HCT116 (cell line): Measurements from ENCODE around the gene DAP. TPM values are rescaled to one million over a fixed set of nuclear protein-coding genes. Genes with fewer than 3 reads are reported as not detected.

ENCODE experiments used
- ATAC-seq: fragments of 200-7000 bp; cut with Tn5 transposase; 2 replicates; pipeline ENCODE4 v1.9.1; 2020; ENCODE audit warnings: mild to moderate bottlenecking, moderate library complexity
- BruUV-seq: library from RNA; stranded (reverse); fragments of 400-500 nt; replicated peaks from 2 replicates; lab custom pipeline; 2021; lab: Mats Ljungman, UMichigan
- CTCF ChIA-PET: fragments of 300-600 bp; sonication (Branson Sonifier 250); formaldehyde crosslinking; loops from one replicate; lab custom pipeline; 2021; ENCODE audit warnings: antibody characterized with exemption; lab: Charles Lee
- POLR2A ChIA-PET: fragments of 300-600, 350-600 bp; sonication (Branson Sonifier 250); formaldehyde crosslinking; loops from one replicate; lab custom pipeline; 2021; ENCODE audit warnings: antibody characterized with exemption; lab: Charles Lee
- RAD21 ChIA-PET, 2 experiments: fragments of 300-600 bp; sonication (Branson Sonifier 250); formaldehyde crosslinking; loops; one replicate each; lab custom pipeline; 2023; ENCODE audit warnings: low total read pairs in 2 of 2; ENCODE audit not compliant: uncharacterized antibody in 2 of 2, unreplicated experiment in 2 of 2, low non-redundant PET in 1 of 2; lab: Charles Lee
- DNase-seq: peaks from one replicate; pipeline ENCODE4 v3.0.0-alpha.2; 2010; ENCODE audit warnings: low read depth, low spot score
- H2AFZ ChIP-seq: fragments of 200-600 bp; shearing (Covaris generic), sonication (generic); 2 replicates; pipeline ENCODE4 v1.6.1; 2017; ENCODE audit warnings: low read depth, mixed run types, mixed read lengths, antibody characterized with exemption, low read length; ENCODE audit not compliant: poor library complexity, severe bottlenecking
- H3K27ac ChIP-seq: 2 replicates; pipeline ENCODE4 v1.5.1; 2012; ENCODE audit warnings: low read depth, low read length
- H3K27me3 ChIP-seq: fragments of 200-600 bp; sonication (generic); 2 replicates; pipeline ENCODE4 v1.6.1; 2016; ENCODE audit warnings: mixed run types, low read length, mixed read lengths; ENCODE audit not compliant: insufficient read depth
- H3K36me3 ChIP-seq, 2 experiments: fragments of 200-500 bp in 1 of 2; fragments of 200-600 bp in 1 of 2; sonication (Bioruptor generic) in 1 of 2; sonication (generic) in 1 of 2; 2 replicates each; pipeline versions ENCODE4 v1.5.1 to v1.6.1; 2014 to 2016; ENCODE audit warnings: low read length in 2 of 2, inconsistent platforms in 1 of 2, mixed read lengths in 1 of 2, mixed run types in 1 of 2; ENCODE audit not compliant: insufficient read depth in 2 of 2, control insufficient read depth in 1 of 2
- H3K4me1 ChIP-seq, 2 experiments: fragments of 200-600 bp in 1 of 2; sonication (generic) in 1 of 2; 2 replicates each; pipeline versions ENCODE4 v1.5.1 to v1.6.1; 2012 to 2017; ENCODE audit warnings: low read length in 2 of 2, inconsistent platforms in 1 of 2, mild to moderate bottlenecking in 1 of 2, mixed read lengths in 1 of 2, mixed run types in 1 of 2, moderate library complexity in 1 of 2; ENCODE audit not compliant: insufficient read depth in 2 of 2, control insufficient read depth in 1 of 2
- H3K4me2 ChIP-seq: fragments of 200-600 bp; sonication (generic); 2 replicates; pipeline ENCODE4 v1.6.1; 2017; ENCODE audit warnings: mixed run types, low read length, mixed read lengths
- H3K4me3 ChIP-seq, 2 experiments: fragments of 200-600 bp in 1 of 2; sonication (generic) in 1 of 2; replicated peaks in 1 of 2; 2 replicates each; pipeline ENCODE4 v1.5.1; 2011 to 2016; ENCODE audit warnings: low read length in 2 of 2, control low read depth in 1 of 2, low read depth in 1 of 2, mild to moderate bottlenecking in 1 of 2, mixed read lengths in 1 of 2, mixed run types in 1 of 2
- H3K79me2 ChIP-seq: fragments of 200-600 bp; sonication (generic); 2 replicates; pipeline ENCODE4 v1.6.1; 2017; ENCODE audit warnings: mild to moderate bottlenecking, mixed run types, low read length, moderate library complexity, mixed read lengths; ENCODE audit not compliant: insufficient read depth
- H3K9ac ChIP-seq: fragments of 200-600 bp; sonication (generic); 2 replicates; pipeline ENCODE4 v1.6.1; 2016; ENCODE audit warnings: low read length, mixed read lengths
- H3K9me2 ChIP-seq: fragments of 200-600 bp; sonication (generic), shearing (Covaris generic); 2 replicates; pipeline ENCODE4 v1.6.1; 2017; ENCODE audit warnings: mixed run types, mild to moderate bottlenecking, moderate library complexity; ENCODE audit not compliant: insufficient read depth
- H3K9me3 ChIP-seq, 2 experiments: fragments of 200-500 bp in 1 of 2; fragments of 200-600 bp in 1 of 2; sonication (Bioruptor generic) in 1 of 2; sonication (generic) in 1 of 2; 2 replicates each; pipeline ENCODE4 v1.6.1; 2014 to 2017; ENCODE audit warnings: low read length in 2 of 2, mixed read lengths in 2 of 2, inconsistent platforms in 1 of 2, low read depth in 1 of 2, mild to moderate bottlenecking in 1 of 2, mixed run types in 1 of 2, moderate library complexity in 1 of 2; ENCODE audit not compliant: control insufficient read depth in 1 of 2, insufficient read depth in 1 of 2
- H4K20me1 ChIP-seq: fragments of 200-600 bp; sonication (generic), shearing (Covaris generic); 2 replicates; pipeline ENCODE4 v1.6.1; 2017; ENCODE audit warnings: mixed run types, mild to moderate bottlenecking, moderate library complexity; ENCODE audit not compliant: insufficient read depth
- ATF3 ChIP-seq: IDR thresholded peaks from 2 replicates; pipeline ENCODE4 v1.6.1; 2012
- CEBPB ChIP-seq: IDR thresholded peaks from 2 replicates; pipeline ENCODE4 v1.6.1; 2012; ENCODE audit warnings: low read depth
- FOSL1 ChIP-seq: IDR thresholded peaks from 2 replicates; pipeline ENCODE4 v1.6.1; 2012; ENCODE audit warnings: low read depth
- REST ChIP-seq: IDR thresholded peaks from 2 replicates; pipeline ENCODE4 v1.6.1; 2012; ENCODE audit warnings: low read depth
- SIN3A ChIP-seq: IDR thresholded peaks from 2 replicates; pipeline ENCODE4 v1.6.1; 2012; ENCODE audit warnings: low read depth
- YY1 ChIP-seq: IDR thresholded peaks from 2 replicates; pipeline ENCODE4 v1.6.1; 2011; ENCODE audit warnings: low read length, low read depth, moderate library complexity, mild to moderate bottlenecking; ENCODE audit not compliant: insufficient replicate concordance; ENCODE audit errors: extremely low read depth
- ZBTB33 ChIP-seq: IDR thresholded peaks from 2 replicates; pipeline ENCODE4 v1.6.1; 2011; ENCODE audit warnings: mild to moderate bottlenecking, low read length, moderate library complexity; ENCODE audit not compliant: insufficient replicate concordance; ENCODE audit errors: extremely low read depth
- ZNF274 ChIP-seq: fragments of 200-500 bp; sonication (Bioruptor generic); IDR thresholded peaks from 2 replicates; pipeline ENCODE4 v1.6.1; 2014; ENCODE audit warnings: mild to moderate bottlenecking, low read depth, low read length, inconsistent platforms
- intact Hi-C: fragments of 100-400 bp; cut with micrococcal nuclease; formaldehyde crosslinking; loops from 2 replicates; pipeline ENCODE4 v1.10.0; 2022
- total RNA-seq: library from RNA; stranded (reverse); gene quantifications from one replicate; pipeline ENCODE4 v1.2.1, GENCODE V29; 2021; ENCODE audit not compliant: unreplicated experiment

DAP gene
- total RNA-seq, 1 experiment from 2014 or later: 59.1 TPM

- RAD21 ChIA-PET: no interaction called here
- no TSS peak for BruUV-seq
- Histone ChIP-seq H4K20me1 (no peaks in the 10 kb centered on the region), H3K36me3 (no peaks in the 10 kb centered on the region), H3K9me3 (no peaks in the 10 kb centered on the region), H3K9me2 (no peaks in the 10 kb centered on the region), H2AFZ (no peak overlapping the region), H3K4me2 (peak overlapping the region; percentile 41)
- 0 out of 2 replicates have a peak, but pooled peaks have one; percentile 3 for TF ChIP-seq FOSL1
- TF ChIP-seq SIN3A: no peak
- no peak for TF ChIP-seq YY1
- no peak for TF ChIP-seq ZNF274
- TF ChIP-seq, all 23 proteins: peak for 1
- Histone ChIP-seq H3K27ac (no peak overlapping the region), H3K4me3 (no peak overlapping the region), H3K27me3 (no peaks in the 10 kb centered on the region), H3K9ac (no peak overlapping the region), H3K79me2 (no peaks in the 10 kb centered on the region), H3K4me1 (peaks cover 0 to 29% of the 10 kb centered on the region in 2 experiments; a peak in 2 of 4 replicates)
- ATAC-seq (peak; percentile 37), DNase-seq (no peak)
- ChIA-PET POLR2A (no interaction called here), CTCF (no interaction called here)
- intact Hi-C loops: no loop called here
Observed at GRCh38 chr5:10667431-10668057, 93.5 kb downstream of the DAP start.

GRCh38 chr5:10666531-10667299 is 94.3 kb downstream of the DAP start:
- H3K79me2 ChIP-seq: no peaks in the 10 kb centered on the region
- no peaks in the 10 kb centered on the region for H4K20me1 ChIP-seq
- H3K4me2 ChIP-seq: peak overlapping the region; percentile 41
- no peaks in the 10 kb centered on the region for H3K36me3 ChIP-seq
- H3K9me3 ChIP-seq: no peaks in the 10 kb centered on the region
- BruUV-seq: no TSS peak
- no peak overlapping the region for H3K27ac ChIP-seq
- POLR2A ChIA-PET: no interaction called here
- no peaks in the 10 kb centered on the region for H3K27me3 ChIP-seq
- TF ChIP-seq CEBPB (no peak), ZBTB33 (no peak), SIN3A (no peak), REST (no peak), ATF3 (no peak)
- TF ChIP-seq, all 23 proteins: peak for 0
- H3K9ac ChIP-seq: no peak overlapping the region
- H2AFZ ChIP-seq: no peak overlapping the region
- ChIA-PET RAD21 (interaction anchor here in 1 of 2 experiments (0.6 kb wide), 1 partner anchor 128 kb away, joined by 3 read pairs; no protein-coding TSS in a partner anchor), CTCF (no interaction called here)
- ATAC-seq (0 out of 2 replicates have a peak, but pooled peaks have one; percentile 16), DNase-seq (no peak)
- peaks cover 0 to 29% of the 10 kb centered on the region in 2 experiments; a peak in 2 of 4 replicates for H3K4me1 ChIP-seq
- no peak overlapping the region for H3K4me3 ChIP-seq
- intact Hi-C loops: no loop called here
- H3K9me2 ChIP-seq: no peaks in the 10 kb centered on the region
